Measurements from ENCODE around the gene RIMKLB. TPM values are rescaled to one million over a fixed set of nuclear protein-coding genes. Genes with fewer than 3 reads are reported as not detected.
"Not testable (repeated sequence)": the region's sequence is repeated elsewhere in the genome, so short reads cannot be mapped to it uniquely, and the experiment has no call there.

The RIMKLB gene
- total RNA-seq, 1 experiment from 2014 or later: 0.39 TPM

DNA sequence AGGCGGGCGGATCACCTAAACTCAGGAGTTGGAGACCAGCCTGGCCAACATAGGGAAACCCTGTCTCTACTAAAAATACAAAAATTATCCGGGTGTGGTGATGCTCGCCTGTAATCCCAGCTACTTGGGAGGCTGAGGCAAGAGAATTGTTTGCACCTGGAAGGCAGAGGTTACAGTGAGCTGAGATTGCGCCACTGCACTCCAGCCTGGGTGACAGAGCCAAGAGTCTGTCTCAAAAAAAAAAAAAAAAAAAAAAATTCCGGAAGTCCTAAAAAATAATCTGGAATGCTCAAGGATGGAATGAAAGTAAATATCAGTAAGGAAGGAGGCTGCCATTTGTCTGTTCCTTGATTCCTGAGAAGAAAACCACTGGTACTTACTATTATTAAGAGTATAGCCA, 45.3 kb downstream of the RIMKLB start:
- H3K4me3 ChIP-seq (replicated peaks in 1 of 2; ENCODE audit: low read depth in 1 of 2, low read length in 2 of 2); H3K79me2 ChIP-seq (ENCODE audit: insufficient read depth, low read length); ATAC-seq; H3K9me2 ChIP-seq (ENCODE audit: insufficient read depth); POLR2A ChIA-PET; BruUV-seq (replicated peaks); H2AFZ ChIP-seq (ENCODE audit: low read depth, low read length, poor library complexity, severe bottlenecking); RAD21 ChIA-PET (ENCODE audit: low non-redundant PET in 1 of 2, low total read pairs in 2 of 2, uncharacterized antibody in 2 of 2, unreplicated experiment in 2 of 2); DNase-seq (ENCODE audit: low read depth, low spot score); H3K4me1 ChIP-seq (ENCODE audit: control insufficient read depth in 1 of 2, insufficient read depth in 2 of 2, low read length in 2 of 2); H3K27me3 ChIP-seq (ENCODE audit: insufficient read depth, low read length); H3K4me2 ChIP-seq (ENCODE audit: low read length); CTCF ChIA-PET; H3K9me3 ChIP-seq (ENCODE audit: control insufficient read depth in 1 of 2, insufficient read depth in 1 of 2, low read depth in 1 of 2, low read length in 2 of 2); intact Hi-C loops (cut with micrococcal nuclease); H3K36me3 ChIP-seq (ENCODE audit: control insufficient read depth in 1 of 2, insufficient read depth in 2 of 2, low read length in 2 of 2); H3K9ac ChIP-seq (ENCODE audit: low read length); H4K20me1 ChIP-seq (ENCODE audit: insufficient read depth); H3K27ac ChIP-seq (ENCODE audit: low read depth, low read length): not testable (repeated sequence)

DNA sequence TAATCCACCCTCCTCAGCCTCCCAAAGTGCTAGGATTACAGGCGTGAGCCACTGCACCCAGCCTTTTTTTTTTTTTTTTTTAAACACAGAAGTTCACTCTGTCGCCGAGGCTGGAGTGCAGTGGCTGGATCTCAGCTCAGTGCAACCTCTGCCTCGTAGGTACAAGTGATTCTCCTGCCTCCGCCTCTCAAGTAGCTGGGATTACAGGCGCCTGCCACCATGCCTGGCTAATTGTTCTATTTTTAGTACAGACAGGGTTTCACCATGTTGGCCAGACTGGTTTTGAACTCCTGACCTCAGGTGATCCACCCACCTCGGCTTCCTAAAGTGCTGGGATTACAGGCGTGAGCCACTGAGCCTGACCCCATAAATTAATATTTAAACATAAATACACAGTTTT, 47.8 kb downstream of the RIMKLB start:
- H4K20me1 ChIP-seq (ENCODE audit: insufficient read depth); H3K27ac ChIP-seq (ENCODE audit: low read depth, low read length); H3K4me1 ChIP-seq (ENCODE audit: control insufficient read depth in 1 of 2, insufficient read depth in 2 of 2, low read length in 2 of 2); H3K79me2 ChIP-seq (ENCODE audit: insufficient read depth, low read length); POLR2A ChIA-PET; DNase-seq (ENCODE audit: low read depth, low spot score); H3K9me2 ChIP-seq (ENCODE audit: insufficient read depth); H3K4me2 ChIP-seq (ENCODE audit: low read length); H3K9me3 ChIP-seq (ENCODE audit: control insufficient read depth in 1 of 2, insufficient read depth in 1 of 2, low read depth in 1 of 2, low read length in 2 of 2); H3K9ac ChIP-seq (ENCODE audit: low read length); H2AFZ ChIP-seq (ENCODE audit: low read depth, low read length, poor library complexity, severe bottlenecking); ATAC-seq; H3K27me3 ChIP-seq (ENCODE audit: insufficient read depth, low read length); RAD21 ChIA-PET (ENCODE audit: low non-redundant PET in 1 of 2, low total read pairs in 2 of 2, uncharacterized antibody in 2 of 2, unreplicated experiment in 2 of 2); CTCF ChIA-PET; H3K4me3 ChIP-seq (replicated peaks in 1 of 2; ENCODE audit: low read depth in 1 of 2, low read length in 2 of 2); H3K36me3 ChIP-seq (ENCODE audit: control insufficient read depth in 1 of 2, insufficient read depth in 2 of 2, low read length in 2 of 2); BruUV-seq (replicated peaks); intact Hi-C loops (cut with micrococcal nuclease): not testable (repeated sequence)

DNA sequence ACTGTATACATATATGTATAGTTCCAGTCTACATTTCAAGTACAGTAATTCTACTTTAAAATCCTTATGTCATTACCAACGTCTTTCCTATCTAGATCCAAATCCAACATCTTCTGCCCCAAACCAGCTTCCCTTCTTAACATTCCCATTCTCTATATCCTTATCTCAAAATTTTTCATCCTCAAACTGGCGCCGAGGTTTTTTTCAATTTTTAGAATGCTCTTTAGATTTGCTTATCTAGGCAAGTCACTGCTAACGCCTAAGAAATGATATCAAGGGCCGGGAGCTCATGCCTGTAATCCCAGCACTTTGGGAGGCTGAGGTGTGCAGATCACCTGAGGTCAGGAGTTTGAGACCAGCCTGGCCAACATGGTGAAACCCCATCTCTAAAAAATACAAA, 48.3 kb downstream of the RIMKLB start:
- no peaks in the 10 kb centered on the region; the same call in 1 of the 2 replicates for H3K27me3 ChIP-seq (ENCODE audit: insufficient read depth, low read length)
- ChIA-PET CTCF (no interaction called here), POLR2A (no interaction called here), RAD21 (ENCODE audit: low non-redundant PET in 1 of 2, low total read pairs in 2 of 2, uncharacterized antibody in 2 of 2, unreplicated experiment in 2 of 2) (no interaction called here)
- DNase-seq (ENCODE audit: low read depth, low spot score) (no peak), ATAC-seq (no peak)
- no peaks in the 10 kb centered on the region for H3K79me2 ChIP-seq (ENCODE audit: insufficient read depth, low read length)
- H3K9me2 ChIP-seq (ENCODE audit: insufficient read depth): no peaks in the 10 kb centered on the region
- intact Hi-C loops (cut with micrococcal nuclease): no loop called here
- H3K9ac ChIP-seq (ENCODE audit: low read length): no peak overlapping the region
- no TSS peak for BruUV-seq (replicated peaks)
- no peak overlapping the region for H2AFZ ChIP-seq (ENCODE audit: low read depth, low read length, poor library complexity, severe bottlenecking)
- H3K4me3 ChIP-seq (replicated peaks in 1 of 2; ENCODE audit: low read depth in 1 of 2, low read length in 2 of 2): no peak overlapping the region
- no peaks in the 10 kb centered on the region for H3K9me3 ChIP-seq (ENCODE audit: control insufficient read depth in 1 of 2, insufficient read depth in 1 of 2, low read depth in 1 of 2, low read length in 2 of 2)
- H3K4me1 ChIP-seq (ENCODE audit: control insufficient read depth in 1 of 2, insufficient read depth in 2 of 2, low read length in 2 of 2): 0 out of 4 replicates have a peak, but pooled peaks cover 0 to 3% of the 10 kb centered on the region in 2 experiments
- H4K20me1 ChIP-seq (ENCODE audit: insufficient read depth): no peaks in the 10 kb centered on the region
- no peak overlapping the region for H3K4me2 ChIP-seq (ENCODE audit: low read length)
- H3K36me3 ChIP-seq (ENCODE audit: control insufficient read depth in 1 of 2, insufficient read depth in 2 of 2, low read length in 2 of 2): no peaks in the 10 kb centered on the region
- no peak for TF ChIP-seq ELF1 (IDR thresholded peaks at IDR 0.05; ENCODE audit: borderline replicate concordance, low read depth)
- TF ChIP-seq EZH2phosphoT487 (IDR thresholded peaks at IDR 0.05; ENCODE audit: borderline replicate concordance): no peak
- TF ChIP-seq EGR1 (IDR thresholded peaks at IDR 0.05; ENCODE audit: low read depth): no peak
- no peak for TF ChIP-seq ZFX (IDR thresholded peaks at IDR 0.05)
- no peak for TF ChIP-seq POLR2A (IDR thresholded peaks at IDR 0.05; ENCODE audit: borderline replicate concordance, extremely low read depth, insufficient read depth, insufficient read length)
- no peak for TF ChIP-seq RAD21 (IDR thresholded peaks at IDR 0.05; ENCODE audit: low read depth)
- no peak overlapping the region for H3K27ac ChIP-seq (ENCODE audit: low read depth, low read length)

DNA sequence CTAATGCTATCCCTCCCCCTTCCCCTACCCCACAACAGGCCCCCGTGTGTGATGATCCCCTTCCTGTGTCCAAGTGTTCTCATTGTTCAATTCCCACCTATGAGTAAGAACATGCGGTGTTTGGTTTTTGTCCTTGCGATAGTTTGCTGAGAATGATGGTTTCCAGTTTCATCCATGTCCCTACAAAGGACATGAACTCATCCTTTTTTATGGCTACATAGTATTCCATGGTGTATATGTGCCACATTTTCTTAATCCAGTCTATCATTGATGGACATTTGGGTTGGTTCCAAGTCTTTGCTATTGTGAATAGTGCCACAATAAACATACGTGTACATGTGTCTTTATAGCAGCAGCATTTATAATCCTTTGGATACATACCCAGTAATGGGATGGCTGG, 62.3 kb downstream of the RIMKLB start:
- H3K27me3 ChIP-seq (ENCODE audit: insufficient read depth, low read length); RAD21 ChIA-PET (ENCODE audit: low non-redundant PET in 1 of 2, low total read pairs in 2 of 2, uncharacterized antibody in 2 of 2, unreplicated experiment in 2 of 2); H4K20me1 ChIP-seq (ENCODE audit: insufficient read depth); ATAC-seq; CTCF ChIA-PET; DNase-seq (ENCODE audit: low read depth, low spot score); intact Hi-C loops (cut with micrococcal nuclease); BruUV-seq (replicated peaks); H3K9me3 ChIP-seq (ENCODE audit: control insufficient read depth in 1 of 2, insufficient read depth in 1 of 2, low read depth in 1 of 2, low read length in 2 of 2); H3K9me2 ChIP-seq (ENCODE audit: insufficient read depth); H3K4me3 ChIP-seq (replicated peaks in 1 of 2; ENCODE audit: low read depth in 1 of 2, low read length in 2 of 2); POLR2A ChIA-PET; H2AFZ ChIP-seq (ENCODE audit: low read depth, low read length, poor library complexity, severe bottlenecking); H3K9ac ChIP-seq (ENCODE audit: low read length); H3K4me1 ChIP-seq (ENCODE audit: control insufficient read depth in 1 of 2, insufficient read depth in 2 of 2, low read length in 2 of 2); H3K36me3 ChIP-seq (ENCODE audit: control insufficient read depth in 1 of 2, insufficient read depth in 2 of 2, low read length in 2 of 2); H3K4me2 ChIP-seq (ENCODE audit: low read length); H3K79me2 ChIP-seq (ENCODE audit: insufficient read depth, low read length); H3K27ac ChIP-seq (ENCODE audit: low read depth, low read length): not testable (repeated sequence)

Measured in HCT116 (cell line).